MM.1S (cell line): Measurements from ENCODE around the gene IL19.
A peak's percentile ranks its signal among the peaks of the same experiment; 100 is the strongest.

ENCODE experiments used
- EZH2 ChIP-seq: fragments of 300-600 bp; sonication (generic); optimal IDR thresholded peaks from 2 replicates; pipeline ENCODE3; 2017; ENCODE audit warnings: low read depth, mild to moderate bottlenecking, antibody characterized with exemption, low read length, mixed read lengths
- EZH2phosphoT487 ChIP-seq: fragments of 300-600 bp; sonication (generic); IDR thresholded peaks from 2 replicates; pipeline ENCODE4 v1.6.1; 2018; ENCODE audit warnings: antibody characterized with exemption, low read length
- TF ChIP-seq, protein P1 (sequence below): fragments of 300-600 bp; sonication (generic); IDR thresholded peaks from 2 replicates; pipeline ENCODE4 v1.5.1; 2016; ENCODE audit warnings: antibody characterized with exemption, low read length, mixed read lengths

GRCh38 chr1:206882555-206882954, 112.0 kb downstream of the IL19 start:
- TF ChIP-seq, protein P1, sequence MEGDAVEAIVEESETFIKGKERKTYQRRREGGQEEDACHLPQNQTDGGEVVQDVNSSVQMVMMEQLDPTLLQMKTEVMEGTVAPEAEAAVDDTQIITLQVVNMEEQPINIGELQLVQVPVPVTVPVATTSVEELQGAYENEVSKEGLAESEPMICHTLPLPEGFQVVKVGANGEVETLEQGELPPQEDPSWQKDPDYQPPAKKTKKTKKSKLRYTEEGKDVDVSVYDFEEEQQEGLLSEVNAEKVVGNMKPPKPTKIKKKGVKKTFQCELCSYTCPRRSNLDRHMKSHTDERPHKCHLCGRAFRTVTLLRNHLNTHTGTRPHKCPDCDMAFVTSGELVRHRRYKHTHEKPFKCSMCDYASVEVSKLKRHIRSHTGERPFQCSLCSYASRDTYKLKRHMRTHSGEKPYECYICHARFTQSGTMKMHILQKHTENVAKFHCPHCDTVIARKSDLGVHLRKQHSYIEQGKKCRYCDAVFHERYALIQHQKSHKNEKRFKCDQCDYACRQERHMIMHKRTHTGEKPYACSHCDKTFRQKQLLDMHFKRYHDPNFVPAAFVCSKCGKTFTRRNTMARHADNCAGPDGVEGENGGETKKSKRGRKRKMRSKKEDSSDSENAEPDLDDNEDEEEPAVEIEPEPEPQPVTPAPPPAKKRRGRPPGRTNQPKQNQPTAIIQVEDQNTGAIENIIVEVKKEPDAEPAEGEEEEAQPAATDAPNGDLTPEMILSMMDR = peak; percentile 33
- TF ChIP-seq EZH2 (no peak), EZH2phosphoT487 (no peak)
